CD4-positive, CD25-positive, alpha-beta regulatory T cell (primary cell): ENCODE data around the gene KSR1. TPM values are rescaled to one million over a fixed set of nuclear protein-coding genes. Genes with fewer than 3 reads are reported as not detected.
A peak's percentile ranks its signal among the peaks of the same experiment; 100 is the strongest.

Experiments used
- ATAC-seq, 2 donors: fragments of 150-1000 bp; cut with Tn5 transposase; one replicate each; pipeline ENCODE4 v1.10.0; 2021; ENCODE audit warnings: low read depth in 2 of 2, moderate number of reproducible peaks in 2 of 2, moderate library complexity in 1 of 2
- DNase-seq, 3 donors: peaks; one replicate each; pipeline versions ENCODE4 v3.0.0 to v3.0.0-alpha.2; 2012 to 2022; ENCODE audit warnings: mixed read lengths in 1 of 3
- H3K27ac ChIP-seq: one replicate; pipeline ENCODE4 v1.7.0; 2013; ENCODE audit warnings: mild to moderate bottlenecking, low read length; ENCODE audit not compliant: insufficient read depth, poor library complexity, severe bottlenecking
- H3K27me3 ChIP-seq: one replicate; pipeline ENCODE4 v1.7.0; 2013; ENCODE audit warnings: low read length; ENCODE audit not compliant: control insufficient read depth, insufficient read depth
- H3K36me3 ChIP-seq: one replicate; pipeline ENCODE4 v1.7.0; 2013; ENCODE audit warnings: mild to moderate bottlenecking, low read length, moderate library complexity; ENCODE audit not compliant: control insufficient read depth, insufficient read depth
- H3K4me1 ChIP-seq: 2 replicates; pipeline ENCODE4 v1.7.0; 2013; ENCODE audit warnings: mild to moderate bottlenecking, low read length; ENCODE audit not compliant: insufficient read depth, control insufficient read depth, poor library complexity, severe bottlenecking
- H3K4me3 ChIP-seq: one replicate; pipeline ENCODE4 v1.7.0; 2013; ENCODE audit warnings: low read depth, mild to moderate bottlenecking, low read length, moderate library complexity
- H3K9me3 ChIP-seq, 2 experiments: 1 replicate in 1 of 2; 2 replicates in 1 of 2; pipeline ENCODE4 v1.7.0; 2013; ENCODE audit warnings: low read length in 2 of 2, mild to moderate bottlenecking in 1 of 2, moderate library complexity in 1 of 2; ENCODE audit not compliant: control insufficient read depth in 2 of 2
- H3K27ac Mint-ChIP-seq, 3 donors: one replicate each; pipeline ENCODE4 v1.8.0; 2020 to 2022; ENCODE audit warnings: mild to moderate bottlenecking in 3 of 3, mixed read lengths in 3 of 3, moderate library complexity in 2 of 3
- H3K27me3 Mint-ChIP-seq: one replicate; pipeline ENCODE4 v1.8.0; 2022; ENCODE audit warnings: mild to moderate bottlenecking, mixed read lengths
- H3K36me3 Mint-ChIP-seq: one replicate; pipeline ENCODE4 v1.8.0; 2020; ENCODE audit warnings: mixed read lengths
- H3K4me1 Mint-ChIP-seq, 4 donors: one replicate each; pipeline ENCODE4 v1.8.0; 2020 to 2022; ENCODE audit warnings: mixed read lengths in 4 of 4, mild to moderate bottlenecking in 1 of 4
- H3K4me3 Mint-ChIP-seq, 4 donors: one replicate each; pipeline ENCODE4 v1.8.0; 2020 to 2022; ENCODE audit warnings: mild to moderate bottlenecking in 4 of 4, mixed read lengths in 4 of 4, moderate library complexity in 3 of 4
- H3K9me3 Mint-ChIP-seq, 7 donors: one replicate each; pipeline ENCODE4 v1.8.0; 2020 to 2022; ENCODE audit warnings: mixed read lengths in 7 of 7, mild to moderate bottlenecking in 3 of 7, moderate library complexity in 2 of 7
- polyA plus RNA-seq, 4 donors: library from polyadenylated mRNA; unstranded; fragments of 300-500 nt; fragmentation: Illumina TruSeq; gene quantifications; one replicate each; pipeline ENCODE4 v1.2.3, GENCODE V29; 2021
- total RNA-seq: library from RNA; stranded (reverse); gene quantifications from one replicate; pipeline ENCODE4 v1.2.3, GENCODE V29; 2022

Gene KSR1
- total and polyA plus RNA-seq, 5 donors from 2014 or later: 1.2 to 69.5 (median 1.7) TPM

DNA sequence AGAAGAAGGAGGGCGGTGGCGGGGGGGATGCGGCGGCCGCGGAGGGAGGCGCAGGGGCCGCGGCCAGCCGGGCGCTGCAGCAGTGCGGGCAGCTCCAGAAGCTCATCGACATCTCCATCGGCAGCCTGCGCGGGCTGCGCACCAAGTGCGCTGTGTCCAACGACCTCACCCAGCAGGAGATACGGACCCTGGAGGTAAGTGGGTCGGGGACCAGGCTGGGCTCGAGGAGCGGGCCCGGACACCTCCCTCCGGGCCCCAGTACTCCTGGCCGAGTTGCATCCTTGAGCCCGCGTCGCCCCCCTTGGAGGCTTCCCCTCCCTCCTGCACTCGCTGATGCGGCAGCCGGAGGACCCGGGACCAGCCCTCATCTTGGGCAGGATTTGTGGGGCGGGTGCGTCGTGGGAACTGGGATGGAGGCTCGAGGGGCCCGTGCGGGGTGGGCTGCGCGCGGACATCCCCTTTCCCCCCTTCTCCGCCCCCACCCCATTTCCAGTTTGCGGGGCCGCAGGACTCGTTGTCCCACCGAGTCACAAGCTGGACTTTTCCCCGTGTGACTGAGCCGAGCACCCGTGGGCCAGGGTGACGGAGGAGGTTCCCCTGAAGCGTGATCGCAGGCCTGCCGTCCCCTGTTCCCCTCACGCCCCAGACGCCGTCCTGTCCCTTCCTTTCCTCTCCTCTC is 572 bp downstream of the KSR1 start:
- Histone ChIP-seq H3K27ac (peak overlapping the region; percentile 61), H3K4me3 (peak overlapping the region; percentile 80), H3K36me3 (no peaks in the 10 kb centered on the region), H3K9me3 (no peaks in the 10 kb centered on the region), H3K27me3 (no peaks in the 10 kb centered on the region), H3K4me1 (peaks cover 31% of the 10 kb centered on the region)
- Mint-ChIP-seq H3K36me3 (no peaks in the 10 kb centered on the region), H3K4me3 (peak overlapping the region; percentile 90 to 95 (median 93)), H3K27ac (peak overlapping the region; percentile 75 to 91 (median 83)), H3K27me3 (no peaks in the 10 kb centered on the region), H3K4me1 (peaks cover 4 to 46% (median 22%) of the 10 kb centered on the region in 4 donors), H3K9me3 (no peaks in the 10 kb centered on the region)
- DNase-seq: peak in 1 of 3 donors; percentile 34
- ATAC-seq: no peak

DNA sequence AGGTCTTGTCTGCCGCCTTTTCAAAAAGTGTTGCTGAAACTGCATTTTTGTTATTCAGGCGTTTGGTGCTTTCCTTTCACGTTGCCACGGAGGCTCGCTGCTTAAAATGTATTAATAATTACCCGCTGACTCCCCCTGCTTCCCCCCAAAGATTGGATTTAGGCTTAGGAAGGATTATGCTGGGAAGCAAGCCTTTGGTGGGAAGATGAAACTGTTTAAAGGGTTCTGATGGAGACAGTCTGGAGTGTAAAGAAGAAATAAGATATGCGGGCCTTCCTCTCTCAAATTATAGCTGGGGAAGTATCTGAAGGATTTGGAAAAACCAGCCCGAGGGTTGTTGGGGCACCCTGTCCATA is 1.1 kb downstream of the KSR1 start:
- no peaks in the 10 kb centered on the region for H3K36me3 Mint-ChIP-seq
- Histone ChIP-seq H3K36me3 (no peaks in the 10 kb centered on the region), H3K4me1 (peaks cover 31% of the 10 kb centered on the region), H3K4me3 (peak overlapping the region; percentile 80), H3K9me3 (no peaks in the 10 kb centered on the region), H3K27me3 (no peaks in the 10 kb centered on the region), H3K27ac (no peak overlapping the region)
- no peaks in the 10 kb centered on the region for H3K27me3 Mint-ChIP-seq
- peak overlapping the region; percentile 75 to 91 (median 83) for H3K27ac Mint-ChIP-seq
- no peaks in the 10 kb centered on the region for H3K9me3 Mint-ChIP-seq
- no peak for DNase-seq
- H3K4me3 Mint-ChIP-seq: peak overlapping the region; percentile 90 to 95 (median 93)
- no peak for ATAC-seq
- peaks cover 8 to 49% (median 26%) of the 10 kb centered on the region in 4 donors for H3K4me1 Mint-ChIP-seq

DNA sequence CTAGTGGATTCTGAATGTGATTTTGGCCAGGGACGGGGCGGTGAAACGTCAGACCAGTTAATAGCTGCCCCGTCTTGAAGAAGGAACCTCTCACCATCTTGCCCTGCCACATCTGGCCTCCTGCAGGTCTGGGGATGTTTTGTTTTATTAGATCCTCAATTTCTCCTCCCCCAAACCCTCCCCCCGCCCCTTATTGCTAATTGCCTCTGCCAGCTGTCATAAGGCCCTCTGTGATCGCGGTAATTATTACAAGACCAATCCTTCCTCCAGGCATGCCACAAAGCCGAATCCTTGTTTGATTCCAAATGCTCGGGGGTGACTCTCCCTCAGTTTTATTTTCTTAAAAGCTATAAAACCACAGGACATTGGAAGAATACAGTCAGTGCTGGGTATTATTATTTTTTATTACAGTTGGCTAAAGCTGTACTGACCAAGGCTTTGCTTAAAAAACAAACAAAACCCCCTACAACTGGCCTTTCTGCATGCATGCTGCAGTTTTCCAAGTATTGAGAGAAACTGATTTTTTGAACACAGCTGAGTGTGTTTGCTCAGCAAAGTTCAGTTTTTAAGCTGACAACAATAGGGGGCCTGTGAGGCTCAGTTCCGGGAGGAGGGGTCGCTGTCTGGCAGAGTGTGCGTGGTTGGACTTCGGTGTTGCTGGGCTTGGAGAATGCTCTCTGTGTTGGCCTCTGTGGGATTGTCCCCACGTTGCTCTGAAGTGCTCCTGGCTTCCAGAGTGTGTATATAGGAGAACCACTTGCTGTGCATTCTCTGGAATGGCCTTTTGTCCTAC is 1.7 kb downstream of the KSR1 start:
- peaks cover 8 to 52% (median 28%) of the 10 kb centered on the region in 4 donors for H3K4me1 Mint-ChIP-seq
- Histone ChIP-seq H3K4me3 (peak overlapping the region; percentile 80), H3K27me3 (no peaks in the 10 kb centered on the region), H3K9me3 (no peaks in the 10 kb centered on the region), H3K4me1 (peaks cover 34% of the 10 kb centered on the region), H3K36me3 (no peaks in the 10 kb centered on the region), H3K27ac (no peak overlapping the region)
- DNase-seq (peak in 1 of 3 donors; percentile 23), ATAC-seq (no peak)
- no peaks in the 10 kb centered on the region for H3K27me3 Mint-ChIP-seq
- no peaks in the 10 kb centered on the region for H3K9me3 Mint-ChIP-seq
- no peaks in the 10 kb centered on the region for H3K36me3 Mint-ChIP-seq
- peak overlapping the region; percentile 90 to 95 (median 93) for H3K4me3 Mint-ChIP-seq
- peak overlapping the region in 2 of 3 donors; percentile 83 to 91 for H3K27ac Mint-ChIP-seq

DNA sequence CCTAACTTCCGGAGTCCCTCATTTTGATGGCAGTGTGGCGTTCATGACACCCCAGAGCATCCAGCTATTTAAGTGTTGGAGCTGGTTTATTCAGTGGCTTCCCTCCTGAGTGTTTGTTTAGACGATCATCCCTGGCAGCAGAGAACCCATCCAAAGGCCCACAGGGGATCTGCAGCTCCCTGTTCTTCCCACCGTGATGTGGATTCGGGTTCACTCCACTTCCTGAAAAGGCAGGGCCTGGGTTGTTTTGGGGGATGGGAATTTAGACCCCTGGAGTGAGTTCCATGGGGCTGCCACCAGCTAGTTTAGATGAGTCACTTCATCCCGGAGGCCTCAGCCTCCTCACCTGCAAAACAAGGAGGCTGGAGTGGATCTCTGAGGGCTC is 2.3 kb downstream of the KSR1 start:
- DNase-seq (no peak), ATAC-seq (no peak)
- H3K4me1 ChIP-seq: peaks cover 37% of the 10 kb centered on the region
- peaks cover 8 to 58% (median 32%) of the 10 kb centered on the region in 4 donors for H3K4me1 Mint-ChIP-seq
- no peak overlapping the region for H3K27ac ChIP-seq
- no peaks in the 10 kb centered on the region for H3K9me3 Mint-ChIP-seq
- H3K36me3 Mint-ChIP-seq: no peaks in the 10 kb centered on the region
- no peaks in the 10 kb centered on the region for H3K27me3 ChIP-seq
- peak overlapping the region; percentile 80 for H3K4me3 ChIP-seq
- H3K4me3 Mint-ChIP-seq: peak overlapping the region; percentile 61 to 95 (median 78)
- peak overlapping the region in 2 of 3 donors; percentile 55 to 71 for H3K27ac Mint-ChIP-seq
- H3K27me3 Mint-ChIP-seq: no peaks in the 10 kb centered on the region
- no peaks in the 10 kb centered on the region for H3K9me3 ChIP-seq
- H3K36me3 ChIP-seq: no peaks in the 10 kb centered on the region

DNA sequence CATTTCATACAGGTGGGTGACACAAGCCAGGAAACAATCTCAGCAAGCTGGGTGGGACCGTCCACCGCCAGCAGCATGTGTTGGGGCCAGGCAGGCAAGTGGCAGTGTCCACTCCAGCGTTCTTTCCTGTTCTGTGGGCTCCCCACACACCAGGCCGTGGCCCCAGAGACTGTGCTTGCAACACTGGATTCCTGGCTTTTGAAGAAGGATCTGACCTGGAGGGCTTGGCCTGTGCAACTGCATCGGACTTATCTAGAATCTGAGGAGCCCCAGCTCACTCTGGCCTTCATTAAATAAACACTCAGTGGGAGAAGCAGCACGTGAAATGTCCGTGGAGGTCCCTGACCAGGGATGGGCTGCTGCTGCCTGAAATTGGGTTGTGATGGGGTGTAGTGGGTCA is 3.2 kb downstream of the KSR1 start:
- DNase-seq (no peak), ATAC-seq (no peak)
- Mint-ChIP-seq H3K27me3 (no peaks in the 10 kb centered on the region), H3K9me3 (no peaks in the 10 kb centered on the region), H3K4me3 (peak overlapping the region; percentile 33 to 95 (median 77)), H3K36me3 (no peaks in the 10 kb centered on the region), H3K27ac (peak overlapping the region in 1 of 3 donors; percentile 71), H3K4me1 (peaks cover 8 to 65% (median 39%) of the 10 kb centered on the region in 4 donors)
- Histone ChIP-seq H3K27me3 (no peaks in the 10 kb centered on the region), H3K9me3 (no peaks in the 10 kb centered on the region), H3K4me3 (no peak overlapping the region), H3K4me1 (peaks cover 37% of the 10 kb centered on the region), H3K27ac (no peak overlapping the region), H3K36me3 (no peaks in the 10 kb centered on the region)

DNA sequence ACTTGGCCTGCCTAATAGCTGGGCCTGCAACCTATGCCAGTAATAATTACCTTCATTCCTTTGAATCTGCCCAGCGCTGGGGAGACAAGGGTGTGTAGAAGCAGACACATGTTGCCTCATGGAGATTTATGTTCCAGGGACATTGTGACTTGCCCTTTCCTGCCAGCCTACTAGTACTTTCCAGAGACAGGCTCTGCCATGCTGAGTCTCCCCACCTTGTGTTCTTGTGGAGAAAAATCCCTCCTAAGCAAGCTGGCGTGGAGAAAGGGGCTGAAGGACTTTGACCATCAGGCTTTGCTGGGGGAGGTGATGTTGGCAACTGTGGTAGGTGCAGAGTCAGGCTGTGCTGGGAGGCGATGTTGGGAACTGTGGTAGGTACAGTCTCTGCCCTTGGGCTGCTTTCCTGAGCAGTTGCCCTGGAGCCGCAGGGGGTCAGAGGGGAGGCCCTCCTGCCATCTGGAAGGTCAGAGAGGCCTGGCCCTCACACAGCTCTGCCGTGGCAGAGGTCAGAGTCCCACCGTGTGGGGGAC is 4.0 kb downstream of the KSR1 start:
- peaks cover 8 to 68% (median 41%) of the 10 kb centered on the region in 4 donors for H3K4me1 Mint-ChIP-seq
- no peak for DNase-seq
- H3K4me3 Mint-ChIP-seq: peak overlapping the region in 2 of 4 donors; percentile 81 to 90
- Histone ChIP-seq H3K27ac (no peak overlapping the region), H3K9me3 (no peaks in the 10 kb centered on the region), H3K36me3 (no peaks in the 10 kb centered on the region), H3K27me3 (no peaks in the 10 kb centered on the region), H3K4me3 (no peak overlapping the region), H3K4me1 (peaks cover 37% of the 10 kb centered on the region)
- no peaks in the 10 kb centered on the region for H3K27me3 Mint-ChIP-seq
- no peak for ATAC-seq
- H3K27ac Mint-ChIP-seq: peak overlapping the region in 1 of 3 donors; percentile 71
- H3K36me3 Mint-ChIP-seq: no peaks in the 10 kb centered on the region
- no peaks in the 10 kb centered on the region for H3K9me3 Mint-ChIP-seq

DNA sequence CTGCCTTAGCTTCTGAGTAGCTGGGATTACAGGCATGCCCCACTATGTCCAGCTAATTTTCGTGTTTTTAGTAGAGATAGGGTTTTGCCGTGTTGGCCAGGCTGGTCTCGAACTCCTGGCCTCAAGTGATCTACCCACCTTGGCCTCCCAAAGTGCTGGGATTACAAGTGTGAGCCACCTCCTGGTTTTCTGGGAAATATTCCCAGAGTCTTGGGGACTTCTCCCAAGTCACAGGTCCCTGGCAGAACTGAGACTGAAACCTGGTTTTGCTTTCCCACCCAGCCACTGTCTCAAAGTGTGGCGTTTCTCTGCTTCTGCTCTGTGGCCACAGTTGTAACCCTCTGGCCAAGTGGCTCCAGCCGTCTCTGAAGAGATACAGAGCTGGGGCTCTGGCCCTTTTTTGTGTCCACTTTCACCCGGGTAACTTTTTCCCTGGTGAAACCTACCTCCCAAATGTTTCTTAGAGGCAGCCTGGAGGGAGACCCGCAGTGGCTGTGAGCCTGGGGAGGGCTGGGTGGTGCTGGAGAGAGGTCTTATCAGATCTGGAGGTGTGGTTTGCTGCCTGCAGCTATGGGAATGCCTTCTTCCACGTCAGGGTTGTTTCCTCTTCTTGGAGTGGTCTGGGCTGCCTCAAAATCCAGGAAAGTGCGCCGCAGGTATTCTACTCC is 5.1 kb downstream of the KSR1 start:
- H3K4me1 Mint-ChIP-seq: peaks cover 8 to 70% (median 46%) of the 10 kb centered on the region in 4 donors
- no peak overlapping the region for H3K27ac Mint-ChIP-seq
- H3K27ac ChIP-seq: no peak overlapping the region

More for the DNA sequence above, 5.1 kb downstream of the KSR1 start:
- no peaks in the 10 kb centered on the region for H3K27me3 ChIP-seq
- H3K4me1 ChIP-seq: peaks cover 34% of the 10 kb centered on the region
- H3K36me3 ChIP-seq: no peaks in the 10 kb centered on the region
- Mint-ChIP-seq H3K27me3 (no peaks in the 10 kb centered on the region), H3K9me3 (no peaks in the 10 kb centered on the region), H3K4me3 (peak overlapping the region in 2 of 4 donors; percentile 51 to 83), H3K36me3 (no peaks in the 10 kb centered on the region)
- H3K4me3 ChIP-seq: no peak overlapping the region
- DNase-seq (no peak), ATAC-seq (no peak)
- no peaks in the 10 kb centered on the region for H3K9me3 ChIP-seq
